GM13976 (cell line): ENCODE measurements around the gene SLC34A1.

Experiments
- DNase-seq: peaks from one replicate; pipeline ENCODE4 v3.0.0; 2012; ENCODE audit warnings: low spot score
- in situ Hi-C: fragments of 300-500 bp; cut with MboI; formaldehyde crosslinking; loops from one replicate; pipeline ENCODE4 v1.12.0; 2022; ENCODE audit warnings: low sequenced_read_pairs, mixed read lengths, inconsistent platforms; ENCODE audit not compliant: unreplicated experiment
- TF ChIP-seq, protein P1 (sequence below): IDR thresholded peaks from 2 replicates; pipeline ENCODE4 v1.5.1; 2012; ENCODE audit warnings: borderline replicate concordance, mild to moderate bottlenecking; ENCODE audit not compliant: insufficient read depth; ENCODE audit errors: extremely low read depth, missing control alignments, control extremely low read depth

Gene SLC34A1

DNA sequence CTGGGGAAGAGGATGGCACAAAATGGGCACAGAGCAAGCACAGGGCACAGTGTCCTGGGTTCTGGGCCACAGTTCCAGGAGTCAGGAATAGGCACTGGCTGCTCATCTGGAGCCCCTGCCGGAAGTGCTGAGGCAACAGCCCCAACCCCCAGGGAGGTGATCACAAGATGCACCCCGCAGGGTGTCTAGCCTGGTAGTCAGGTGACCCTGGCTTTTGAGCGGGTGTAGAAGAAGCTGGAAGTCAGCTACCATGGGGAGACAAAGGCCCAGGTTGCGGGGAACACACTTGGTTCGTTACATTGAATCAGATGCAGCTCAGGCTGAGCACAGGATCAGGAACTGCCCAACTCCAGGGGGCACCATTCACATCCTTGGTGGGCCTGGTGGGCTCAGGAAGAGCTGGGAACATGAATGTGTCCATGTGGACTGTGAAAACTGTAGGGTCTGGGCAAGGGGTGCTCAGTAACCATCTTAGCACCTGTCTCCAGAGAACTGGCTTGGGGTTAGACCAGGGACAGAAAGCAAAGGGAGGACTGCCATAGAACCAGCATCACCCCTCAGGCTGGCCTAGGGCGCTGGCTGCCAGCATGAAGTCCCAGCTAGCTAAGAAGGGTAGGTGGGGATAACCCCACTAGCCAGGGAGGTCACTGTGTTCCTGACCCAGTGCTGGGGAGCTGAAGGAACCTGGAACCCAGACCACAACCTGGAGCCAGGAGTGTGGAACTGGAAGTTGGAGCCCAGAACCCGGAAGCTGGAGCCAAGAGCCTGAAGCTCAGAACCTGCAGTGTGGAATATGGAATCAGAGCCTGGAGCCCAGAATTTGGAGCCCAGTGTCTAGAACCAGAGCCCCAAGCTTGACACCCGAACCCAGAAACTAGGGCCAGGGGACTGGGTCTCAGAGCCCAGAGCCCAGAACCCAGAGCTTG is 6.1 kb upstream of the SLC34A1 start:
- DNase-seq: no peak
- TF ChIP-seq, protein P1, sequence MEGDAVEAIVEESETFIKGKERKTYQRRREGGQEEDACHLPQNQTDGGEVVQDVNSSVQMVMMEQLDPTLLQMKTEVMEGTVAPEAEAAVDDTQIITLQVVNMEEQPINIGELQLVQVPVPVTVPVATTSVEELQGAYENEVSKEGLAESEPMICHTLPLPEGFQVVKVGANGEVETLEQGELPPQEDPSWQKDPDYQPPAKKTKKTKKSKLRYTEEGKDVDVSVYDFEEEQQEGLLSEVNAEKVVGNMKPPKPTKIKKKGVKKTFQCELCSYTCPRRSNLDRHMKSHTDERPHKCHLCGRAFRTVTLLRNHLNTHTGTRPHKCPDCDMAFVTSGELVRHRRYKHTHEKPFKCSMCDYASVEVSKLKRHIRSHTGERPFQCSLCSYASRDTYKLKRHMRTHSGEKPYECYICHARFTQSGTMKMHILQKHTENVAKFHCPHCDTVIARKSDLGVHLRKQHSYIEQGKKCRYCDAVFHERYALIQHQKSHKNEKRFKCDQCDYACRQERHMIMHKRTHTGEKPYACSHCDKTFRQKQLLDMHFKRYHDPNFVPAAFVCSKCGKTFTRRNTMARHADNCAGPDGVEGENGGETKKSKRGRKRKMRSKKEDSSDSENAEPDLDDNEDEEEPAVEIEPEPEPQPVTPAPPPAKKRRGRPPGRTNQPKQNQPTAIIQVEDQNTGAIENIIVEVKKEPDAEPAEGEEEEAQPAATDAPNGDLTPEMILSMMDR: no peak
- in situ Hi-C loops: no loop called here

DNA sequence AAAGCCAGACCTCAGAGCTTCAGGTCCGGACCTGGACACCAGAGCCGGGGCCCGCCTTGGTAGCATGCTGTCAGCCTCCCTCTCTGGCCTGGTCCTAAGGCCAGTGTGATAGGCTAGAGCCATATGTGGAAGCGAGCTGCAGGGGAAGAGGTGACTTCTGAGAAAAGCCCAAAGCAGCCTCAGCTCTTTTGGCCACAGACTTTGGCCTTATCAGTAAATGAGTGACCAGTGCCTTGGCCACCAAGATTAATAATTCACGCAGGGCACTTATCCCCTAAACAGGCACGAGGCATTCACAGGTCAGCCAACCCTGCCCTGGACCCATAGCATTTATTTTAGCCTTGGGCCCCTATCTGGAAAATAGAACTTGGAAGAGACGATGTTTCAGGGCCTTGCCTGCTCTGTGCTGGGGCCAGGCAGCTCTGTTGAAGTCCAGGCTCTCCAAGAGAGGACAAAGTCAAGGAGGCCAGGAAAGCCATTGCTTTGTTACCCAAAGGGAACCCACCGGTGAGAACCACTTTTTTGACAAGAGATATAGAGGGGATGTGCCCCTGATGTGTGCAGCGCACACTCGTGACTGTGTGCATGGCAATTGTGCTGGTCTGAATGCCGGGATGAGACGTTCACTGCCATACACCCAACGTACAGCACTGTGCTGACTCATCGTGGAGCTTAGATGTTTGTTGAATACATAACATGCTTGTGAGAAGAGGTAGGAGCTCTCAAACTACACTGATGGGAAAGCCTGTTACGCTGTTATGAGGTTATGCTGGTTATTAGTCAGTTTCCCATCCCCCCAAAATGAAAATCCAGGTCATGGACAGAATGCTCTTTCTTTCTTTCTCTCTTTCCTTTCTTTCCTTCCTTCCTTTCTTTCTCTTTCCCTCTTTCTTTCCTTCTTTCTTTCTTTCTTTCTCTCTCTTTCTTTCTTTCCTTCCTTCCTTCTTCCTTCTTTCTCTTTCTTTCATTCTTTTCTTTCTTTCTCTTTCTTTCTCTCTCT is 5.0 kb upstream of the SLC34A1 start:
- peak; percentile 72 for DNase-seq
- in situ Hi-C loops: no loop called here
- TF ChIP-seq, protein P1: no peak

DNA sequence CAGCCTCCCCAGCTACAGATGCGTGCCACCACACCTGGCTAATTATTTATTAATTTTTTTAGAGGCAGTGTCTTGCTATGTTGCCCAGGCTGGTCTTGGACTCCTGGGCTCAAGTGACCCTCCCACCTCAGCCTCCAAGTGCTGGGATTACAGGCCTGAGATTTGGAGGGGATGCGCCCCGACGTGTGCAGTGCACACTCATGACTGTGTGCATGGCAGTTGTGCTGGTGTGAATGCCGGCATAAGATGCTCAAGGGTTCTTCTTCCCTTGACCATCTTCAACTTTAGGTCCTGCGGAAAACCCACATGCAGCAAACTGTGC is 3.5 kb upstream of the SLC34A1 start:
- TF ChIP-seq, protein P1: no peak
- in situ Hi-C loops: no loop called here
- DNase-seq: no peak

DNA sequence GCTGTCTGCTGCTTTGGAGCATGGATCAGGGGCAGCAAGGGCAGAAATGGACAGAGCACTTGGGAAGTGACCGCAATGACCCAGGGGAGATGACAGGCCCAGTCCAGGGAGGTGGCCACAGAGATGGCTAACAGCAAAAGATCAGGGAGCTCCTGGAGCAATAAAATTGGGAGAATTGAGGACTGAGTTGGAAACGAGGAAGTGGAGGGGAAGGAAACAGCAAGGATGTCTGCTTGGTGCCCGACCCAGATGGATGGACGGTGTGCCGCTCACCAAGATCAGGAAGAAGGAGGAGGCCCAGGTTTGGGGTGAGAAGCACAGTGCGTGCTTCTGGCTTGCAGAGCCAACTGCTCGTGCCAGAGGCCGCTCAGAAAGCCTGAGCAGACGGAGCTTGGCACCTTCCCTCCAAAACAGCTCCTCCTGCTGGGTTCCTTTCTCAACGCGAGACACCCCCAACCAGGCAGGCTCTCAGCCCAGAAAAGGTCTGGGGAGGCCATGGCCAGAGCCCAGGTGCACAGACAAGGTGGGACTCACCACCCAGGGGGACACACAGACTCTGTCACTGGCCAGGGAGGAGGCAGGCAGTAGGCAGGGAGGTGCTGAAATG is 1.7 kb upstream of the SLC34A1 start:
- in situ Hi-C loops: no loop called here
- DNase-seq: no peak
- TF ChIP-seq, protein P1: no peak

DNA sequence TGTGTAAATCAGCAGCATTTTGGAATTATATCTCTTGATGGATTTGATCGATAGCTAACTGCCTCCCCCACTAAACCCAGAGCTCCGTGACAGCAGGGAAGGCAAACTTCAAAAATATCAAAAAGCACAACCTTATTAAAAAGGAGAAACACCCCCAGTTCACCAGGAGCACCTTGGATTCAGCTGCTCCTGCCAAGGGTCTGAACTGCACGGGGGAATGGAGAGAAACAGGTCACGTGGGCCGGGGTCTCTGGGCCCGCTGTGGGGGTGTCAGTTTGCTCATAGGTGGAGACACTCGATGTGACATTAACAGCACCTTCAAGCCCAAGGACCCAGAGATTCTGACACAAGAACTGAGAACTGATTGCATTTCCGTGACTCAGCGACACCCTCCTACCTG is 1.1 kb upstream of the SLC34A1 start:
- in situ Hi-C loops: no loop called here
- TF ChIP-seq, protein P1: no peak
- DNase-seq: no peak

DNA sequence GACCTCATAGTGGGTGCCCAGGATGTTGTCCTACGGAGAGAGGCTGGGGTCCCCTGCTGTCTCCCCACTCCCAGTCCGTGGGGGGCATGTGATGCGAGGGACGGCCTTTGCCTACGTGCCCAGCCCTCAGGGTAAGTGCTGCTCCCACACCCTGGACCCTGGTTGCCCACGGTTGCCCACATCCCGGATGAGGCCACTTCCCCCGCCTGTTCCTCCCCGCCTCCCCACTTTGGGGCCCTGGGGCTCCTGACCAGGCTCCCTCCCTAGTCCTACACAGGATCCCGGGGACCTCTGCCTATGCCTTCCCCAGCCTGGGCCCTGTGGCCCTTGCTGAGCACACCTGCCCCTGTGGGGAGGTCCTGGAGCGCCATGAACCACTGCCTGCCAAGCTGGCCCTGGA is 1.5 kb downstream of the SLC34A1 start:
- TF ChIP-seq, protein P1: no peak
- in situ Hi-C loops: no loop called here

More for the DNA sequence above, 1.5 kb downstream of the SLC34A1 start:
- no peak for DNase-seq
